Peyer's patch (tissue), 4 donors: ENCODE measurements around the gene COL7A1. TPM values are rescaled to one million over a fixed set of nuclear protein-coding genes. Genes with fewer than 3 reads are reported as not detected.
A peak's percentile ranks its signal among the peaks of the same experiment; 100 is the strongest.

Experiments
- DNase-seq, 3 donors: peaks; one replicate each; pipeline ENCODE4 v3.0.0-alpha.2; 2017 to 2019
- H3K27ac ChIP-seq, 4 donors: fragments of 200-600 bp; sonication (generic); one replicate each; pipeline ENCODE4 v1.5.1; 2016 to 2019
- H3K27me3 ChIP-seq, 2 donors: fragments of 200-600 bp; sonication (generic); one replicate each; pipeline ENCODE4 v1.5.1; 2019
- H3K36me3 ChIP-seq, 3 donors: fragments of 200-600 bp; sonication (generic); one replicate each; pipeline ENCODE4 v1.5.1; 2016 to 2019
- H3K4me1 ChIP-seq, 4 donors: fragments of 200-600 bp; sonication (generic); one replicate each; pipeline ENCODE4 v1.5.1; 2016 to 2019
- H3K4me3 ChIP-seq, 4 donors: fragments of 200-600 bp; sonication (generic); 1 replicate in 3 of 4; 2 replicates in 1 of 4; pipeline ENCODE4 v1.5.1; 2016 to 2019; ENCODE audit warnings: mild to moderate bottlenecking in 1 of 4
- H3K9me3 ChIP-seq, 4 donors: fragments of 200-600 bp; sonication (generic); one replicate each; pipeline ENCODE4 v1.5.1; 2016 to 2019; ENCODE audit warnings: mild to moderate bottlenecking in 1 of 4
- POLR2A ChIP-seq, 2 donors: fragments of 450-650 bp; IDR thresholded peaks; one replicate each; pipeline ENCODE4 v1.5.1; 2017; ENCODE audit warnings: antibody characterized with exemption in 2 of 2, mild to moderate bottlenecking in 2 of 2, moderate library complexity in 2 of 2
- total RNA-seq, 4 donors: library from RNA; depleted of rRNA; stranded (reverse); fragments of >200 nt; gene quantifications; one replicate each; pipeline ENCODE4 v1.1.0, GENCODE V29; 2016
- TF ChIP-seq, protein P1 (sequence below), 6 experiments: fragments of 450-650 bp in 4 of 6; fragments of 200-600 bp in 2 of 6; sonication (generic) in 1 of 6; IDR thresholded peaks; one replicate each; pipeline ENCODE4 v1.5.1; 2017 to 2019; ENCODE audit warnings: antibody characterized with exemption in 6 of 6, mild to moderate bottlenecking in 3 of 6, moderate library complexity in 1 of 6

The COL7A1 gene
- total RNA-seq = 100 to 1,000 TPM in 1 of 4 donors, 10 to 100 TPM in 2, 1 to 10 TPM in 1; 7.5 to 101 (median 21.7) TPM

DNA sequence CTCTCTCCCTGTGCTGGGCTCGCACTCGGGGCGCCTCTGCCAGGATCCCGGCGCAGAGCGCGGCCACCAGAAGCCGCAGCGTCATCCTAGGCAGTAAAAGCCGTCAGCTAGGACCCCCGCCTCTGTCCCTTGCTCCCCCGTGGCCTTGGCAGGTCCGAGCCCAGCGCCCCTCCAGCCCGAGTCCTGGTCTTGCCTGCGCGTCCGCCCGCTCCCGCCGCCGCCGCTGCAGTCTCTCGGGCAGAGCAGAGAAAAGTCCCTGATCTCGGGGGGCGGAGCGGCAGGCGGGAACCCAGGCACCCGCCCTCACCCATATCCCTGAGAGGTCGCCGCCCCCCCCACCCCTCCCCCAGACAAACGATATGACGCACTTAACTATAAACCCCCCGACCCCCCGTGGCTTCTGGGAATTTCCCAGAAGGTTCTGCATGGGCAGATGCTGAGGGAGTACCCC lies at the start of gene COL7A1:
Gene COL7A1, minus strand, starts transcription at position 255 of the 451 bp plus-strand sequence. Its CDS starts 170 bp downstream, at position 85.
- no peak for DNase-seq
- peak within 1 kb of the TSS; percentile 22 to 49 (median 34) for H3K4me3 ChIP-seq
- H3K4me1 ChIP-seq = peaks cover 0 to 30% (median 3%) of the 10 kb centered on the region in 4 donors
- H3K36me3 ChIP-seq = peaks cover 0 to 15% (median 0%) of the 10 kb centered on the region in 3 donors
- H3K27me3 ChIP-seq = no peaks in the 10 kb centered on the region
- TF ChIP-seq, protein P1, sequence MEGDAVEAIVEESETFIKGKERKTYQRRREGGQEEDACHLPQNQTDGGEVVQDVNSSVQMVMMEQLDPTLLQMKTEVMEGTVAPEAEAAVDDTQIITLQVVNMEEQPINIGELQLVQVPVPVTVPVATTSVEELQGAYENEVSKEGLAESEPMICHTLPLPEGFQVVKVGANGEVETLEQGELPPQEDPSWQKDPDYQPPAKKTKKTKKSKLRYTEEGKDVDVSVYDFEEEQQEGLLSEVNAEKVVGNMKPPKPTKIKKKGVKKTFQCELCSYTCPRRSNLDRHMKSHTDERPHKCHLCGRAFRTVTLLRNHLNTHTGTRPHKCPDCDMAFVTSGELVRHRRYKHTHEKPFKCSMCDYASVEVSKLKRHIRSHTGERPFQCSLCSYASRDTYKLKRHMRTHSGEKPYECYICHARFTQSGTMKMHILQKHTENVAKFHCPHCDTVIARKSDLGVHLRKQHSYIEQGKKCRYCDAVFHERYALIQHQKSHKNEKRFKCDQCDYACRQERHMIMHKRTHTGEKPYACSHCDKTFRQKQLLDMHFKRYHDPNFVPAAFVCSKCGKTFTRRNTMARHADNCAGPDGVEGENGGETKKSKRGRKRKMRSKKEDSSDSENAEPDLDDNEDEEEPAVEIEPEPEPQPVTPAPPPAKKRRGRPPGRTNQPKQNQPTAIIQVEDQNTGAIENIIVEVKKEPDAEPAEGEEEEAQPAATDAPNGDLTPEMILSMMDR (IDR thresholded peaks at IDR 0.05) = no peak
- no peak for TF ChIP-seq POLR2A (IDR thresholded peaks at IDR 0.05)
- peak within 1 kb of the TSS in 3 of 4 donors; percentile 33 to 87 (median 38) for H3K27ac ChIP-seq
- H3K9me3 ChIP-seq = no peaks in the 10 kb centered on the region

DNA sequence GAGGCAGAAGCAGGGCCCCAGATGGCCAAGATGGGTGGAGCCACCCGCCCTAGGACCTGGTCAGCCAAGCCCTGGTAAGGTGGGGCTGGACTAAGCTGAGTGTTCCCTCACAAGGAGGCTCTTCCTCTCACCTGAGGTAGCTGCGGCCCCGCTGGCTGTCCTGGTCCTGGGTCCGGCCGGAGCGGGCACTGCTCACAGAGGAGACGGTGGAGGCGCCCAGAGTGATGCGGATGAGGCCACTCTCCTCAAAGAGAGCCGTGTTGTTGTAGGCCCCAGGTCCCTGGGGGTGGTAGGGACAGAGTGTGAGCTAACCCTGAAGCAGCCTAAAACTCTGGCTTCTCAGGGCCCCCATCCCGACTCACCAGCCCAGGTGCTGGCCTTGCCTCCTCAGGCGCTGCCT lies 47.5 kb upstream of the COL7A1 start:
- Histone ChIP-seq H3K27ac (no peak overlapping the region), H3K36me3 (no peaks in the 10 kb centered on the region), H3K9me3 (no peaks in the 10 kb centered on the region), H3K4me3 (no peak overlapping the region), H3K4me1 (no peaks in the 10 kb centered on the region), H3K27me3 (no peaks in the 10 kb centered on the region)
- no peak for TF ChIP-seq POLR2A (IDR thresholded peaks at IDR 0.05)
- TF ChIP-seq, protein P1 (IDR thresholded peaks at IDR 0.05) = no peak
- DNase-seq = no peak

DNA sequence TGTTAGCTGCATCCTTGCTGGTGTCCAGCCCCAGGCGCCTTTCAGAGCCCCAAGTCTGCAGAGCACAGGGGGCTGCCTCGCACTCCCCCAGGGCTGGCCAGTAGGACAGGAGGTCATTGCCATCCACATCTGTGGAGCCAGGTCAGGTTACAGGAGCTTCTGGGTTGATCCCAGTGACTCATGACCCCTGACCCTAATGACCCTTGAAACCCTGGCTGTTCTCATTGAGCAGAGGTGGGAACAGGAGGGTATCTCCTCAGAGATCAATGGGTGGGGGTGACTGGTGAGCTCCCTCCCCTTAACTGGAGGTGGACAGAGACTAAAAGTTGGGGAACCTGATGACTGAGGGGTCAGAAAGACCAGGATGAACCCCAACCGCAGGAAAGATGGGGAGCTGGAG lies 46.3 kb upstream of the COL7A1 start:
- Histone ChIP-seq H3K27me3 (no peaks in the 10 kb centered on the region), H3K4me3 (no peak overlapping the region), H3K36me3 (no peaks in the 10 kb centered on the region), H3K4me1 (peaks cover 0 to 3% (median 0%) of the 10 kb centered on the region in 4 donors), H3K9me3 (no peaks in the 10 kb centered on the region), H3K27ac (no peak overlapping the region)
- no peak for DNase-seq
- TF ChIP-seq, protein P1 (IDR thresholded peaks at IDR 0.05) = no peak
- TF ChIP-seq POLR2A (IDR thresholded peaks at IDR 0.05) = no peak

DNA sequence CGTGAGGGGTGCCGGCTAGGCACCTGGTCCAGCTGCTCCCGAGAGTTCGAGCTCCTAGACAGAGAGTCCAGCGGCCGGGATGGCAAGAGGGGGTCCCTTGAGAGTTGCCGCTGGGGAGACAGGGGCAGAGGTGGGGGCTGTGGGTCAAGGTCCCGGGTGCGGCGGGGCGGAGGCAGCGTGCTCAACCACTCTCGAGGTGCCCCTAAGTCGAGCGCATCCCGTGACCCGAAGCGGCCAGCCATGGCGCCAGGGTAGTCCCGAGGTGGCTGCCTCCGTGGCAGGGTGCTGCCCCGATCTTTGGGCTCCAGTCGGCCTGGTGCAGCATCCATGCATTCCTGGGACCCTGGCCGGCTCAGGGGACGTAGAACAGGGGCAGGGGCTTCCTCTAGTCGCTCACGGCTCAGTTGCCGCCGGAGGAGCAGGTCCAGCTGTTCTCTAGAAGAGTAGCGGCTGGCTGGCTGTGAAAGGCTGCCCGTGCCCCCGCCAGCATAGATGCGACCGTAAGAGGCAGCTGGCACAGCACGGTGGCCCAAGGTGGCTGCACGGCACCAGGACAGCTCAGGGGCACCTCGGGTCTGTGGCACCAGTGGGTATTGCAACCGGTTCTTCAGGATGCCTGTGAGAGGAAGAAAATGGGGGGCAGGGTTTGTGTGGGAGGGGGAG lies 44.9 kb upstream of the COL7A1 start:
- Histone ChIP-seq H3K9me3 (no peaks in the 10 kb centered on the region), H3K4me3 (no peak overlapping the region), H3K36me3 (no peaks in the 10 kb centered on the region), H3K27me3 (no peaks in the 10 kb centered on the region), H3K27ac (no peak overlapping the region), H3K4me1 (peaks cover 0 to 8% (median 2%) of the 10 kb centered on the region in 4 donors)
- TF ChIP-seq, protein P1 (IDR thresholded peaks at IDR 0.05) = no peak
- TF ChIP-seq POLR2A (IDR thresholded peaks at IDR 0.05) = no peak
- no peak for DNase-seq

DNA sequence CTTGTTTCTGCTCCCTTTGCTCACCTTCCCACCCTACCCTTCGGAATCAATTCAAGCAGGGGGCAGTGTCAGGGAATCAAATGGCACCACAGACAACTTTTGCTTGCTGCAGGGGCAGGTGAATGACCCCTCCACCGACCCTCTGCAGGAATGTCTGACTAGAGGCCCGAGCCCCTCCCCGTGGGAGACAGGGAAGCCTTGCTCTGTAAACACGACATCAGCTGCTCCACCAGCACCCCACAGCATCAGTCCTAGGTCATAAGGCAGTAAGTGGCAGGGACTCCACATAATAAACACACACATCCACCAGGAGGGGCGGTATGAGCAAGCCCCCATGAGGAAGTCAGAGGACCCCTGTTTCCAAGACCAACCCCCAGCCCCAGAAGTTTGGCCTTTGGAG lies 42.2 kb upstream of the COL7A1 start:
- no peak for TF ChIP-seq POLR2A (IDR thresholded peaks at IDR 0.05)
- peaks cover 0 to 6% (median 0%) of the 10 kb centered on the region in 3 donors for H3K36me3 ChIP-seq
- DNase-seq = no peak
- peaks cover 0 to 22% (median 4%) of the 10 kb centered on the region in 4 donors for H3K4me1 ChIP-seq
- no peaks in the 10 kb centered on the region for H3K27me3 ChIP-seq
- peak overlapping the region in 1 of 4 donors; percentile 5 for H3K27ac ChIP-seq
- no peaks in the 10 kb centered on the region for H3K9me3 ChIP-seq
- no peak overlapping the region for H3K4me3 ChIP-seq

DNA sequence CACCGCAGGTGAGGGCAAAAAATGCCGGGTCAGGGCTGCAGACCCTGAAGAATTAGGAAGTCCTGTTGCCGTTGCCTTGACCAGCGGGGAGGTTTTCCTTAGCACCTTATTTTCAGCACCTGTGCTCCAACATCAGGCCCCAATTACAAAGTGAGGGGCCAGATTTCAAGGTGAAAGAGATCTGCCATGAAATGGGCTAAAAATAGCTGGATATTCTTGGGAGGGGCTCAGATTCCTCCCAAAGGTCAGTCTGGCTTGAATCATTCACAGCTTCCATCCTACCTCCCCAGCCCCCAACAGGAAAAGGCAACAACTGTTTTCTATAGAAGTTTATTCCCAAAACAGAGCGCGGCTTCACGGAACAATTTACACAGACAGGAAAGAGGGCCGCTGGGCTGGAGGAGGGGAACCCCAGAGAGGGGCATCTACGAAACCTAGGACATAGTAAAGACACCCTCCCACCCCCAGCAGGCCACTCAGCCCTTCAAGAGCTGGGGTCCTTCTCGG lies 41.1 kb upstream of the COL7A1 start:
- Histone ChIP-seq H3K36me3 (peaks cover 0 to 17% (median 0%) of the 10 kb centered on the region in 3 donors), H3K4me1 (peaks cover 0 to 22% (median 4%) of the 10 kb centered on the region in 4 donors), H3K4me3 (peak overlapping the region; percentile 76 to 90 (median 86)), H3K9me3 (no peaks in the 10 kb centered on the region), H3K27ac (peak overlapping the region; percentile 67 to 84 (median 74)), H3K27me3 (no peaks in the 10 kb centered on the region)
- TF ChIP-seq, protein P1 (IDR thresholded peaks at IDR 0.05) = no peak
- TF ChIP-seq POLR2A (IDR thresholded peaks at IDR 0.05) = no peak
- DNase-seq = no peak
